ENCODE measurements around the gene DDX24.

DDX24 gene

DNA sequence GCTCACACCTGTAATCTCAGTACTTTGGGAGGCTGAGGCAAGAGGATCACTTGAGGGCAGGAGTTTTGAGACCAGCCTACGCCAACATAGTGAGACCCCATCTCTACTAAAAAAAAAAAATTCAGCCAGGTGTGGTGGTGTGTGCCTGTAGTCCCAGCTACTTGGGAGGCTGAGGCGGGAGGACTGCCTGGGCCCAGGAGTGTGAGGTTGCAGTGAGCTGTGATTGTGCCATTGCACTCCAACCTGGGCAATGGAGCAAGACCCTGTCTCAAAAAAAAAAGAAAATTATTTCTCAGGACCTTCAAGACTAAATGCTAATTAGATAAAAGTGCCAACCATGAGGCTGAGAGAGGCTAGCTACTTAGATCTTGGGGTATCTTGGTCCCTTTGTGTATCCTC, 31.4 kb downstream of the DDX24 start:
- FAIRE-seq (no peak), DNase-seq (ENCODE audit: insufficient read length, low spot score) (no peak)

DNA sequence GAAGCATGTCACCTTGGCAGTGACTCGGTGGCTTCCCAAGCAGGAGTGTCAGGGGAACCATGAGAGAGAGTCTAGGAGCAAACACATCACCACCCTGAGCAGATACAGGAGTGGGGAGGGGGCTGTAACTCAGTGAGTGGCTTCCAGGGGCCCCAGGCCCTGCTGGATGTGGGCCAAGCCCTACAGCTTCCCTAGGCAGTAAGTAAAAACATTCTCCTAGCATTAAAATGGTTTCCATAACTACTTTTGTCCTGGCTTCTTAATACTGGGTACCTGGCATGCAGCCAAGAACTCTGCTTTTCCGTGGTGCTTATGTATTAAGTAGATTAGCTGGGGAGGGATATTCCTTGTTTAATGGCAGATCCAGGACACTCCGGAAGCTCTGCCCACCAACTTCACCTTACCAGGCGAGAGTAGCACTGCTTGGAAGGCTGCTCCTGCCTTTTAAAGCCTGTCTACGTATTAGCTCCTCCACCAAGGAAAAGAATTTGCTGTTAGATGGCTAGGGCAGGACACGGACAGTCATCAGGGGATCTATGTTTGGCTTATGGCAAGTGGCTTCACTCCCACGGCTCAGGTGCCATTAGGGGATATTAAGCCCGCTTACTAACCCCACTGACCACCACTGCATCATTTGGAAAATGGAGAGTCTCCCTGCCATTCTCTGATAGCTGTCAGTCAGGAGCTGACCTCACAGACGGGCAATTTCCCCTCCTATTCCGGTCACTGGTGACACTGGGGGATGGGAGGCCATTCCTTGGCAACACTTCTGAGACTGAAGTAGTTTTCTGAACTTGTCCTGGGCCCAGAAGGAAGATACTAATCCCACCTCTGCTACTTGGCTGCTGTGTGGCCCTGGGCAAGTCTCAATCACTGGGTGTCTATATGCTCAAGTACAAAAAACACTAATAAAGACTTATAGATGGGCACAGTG, 32.0 kb downstream of the DDX24 start:
- no peak for DNase-seq (ENCODE audit: insufficient read length, low spot score)
- no peak for FAIRE-seq

DNA sequence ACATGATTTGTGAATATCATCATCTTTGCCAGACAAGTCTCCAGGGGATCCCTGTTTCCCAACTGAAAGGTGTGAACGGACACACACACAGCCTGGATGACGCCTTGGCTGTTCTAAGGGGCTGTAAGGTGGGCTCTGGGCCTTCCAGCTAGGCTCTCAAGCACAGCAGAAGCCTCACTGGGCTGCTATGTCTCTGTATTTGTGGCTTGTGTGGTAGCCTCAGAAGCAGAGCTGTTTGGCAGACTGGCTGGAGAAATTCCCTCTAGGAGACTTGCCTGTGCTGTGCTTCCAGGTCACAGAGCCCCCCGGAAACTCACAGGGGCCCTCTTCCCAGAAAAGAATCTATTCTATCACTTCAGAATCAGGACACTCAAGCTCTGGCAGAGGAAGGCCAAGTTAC, 33.4 kb downstream of the DDX24 start:
- no peak for DNase-seq (ENCODE audit: insufficient read length, low spot score)
- no peak for FAIRE-seq

DNA sequence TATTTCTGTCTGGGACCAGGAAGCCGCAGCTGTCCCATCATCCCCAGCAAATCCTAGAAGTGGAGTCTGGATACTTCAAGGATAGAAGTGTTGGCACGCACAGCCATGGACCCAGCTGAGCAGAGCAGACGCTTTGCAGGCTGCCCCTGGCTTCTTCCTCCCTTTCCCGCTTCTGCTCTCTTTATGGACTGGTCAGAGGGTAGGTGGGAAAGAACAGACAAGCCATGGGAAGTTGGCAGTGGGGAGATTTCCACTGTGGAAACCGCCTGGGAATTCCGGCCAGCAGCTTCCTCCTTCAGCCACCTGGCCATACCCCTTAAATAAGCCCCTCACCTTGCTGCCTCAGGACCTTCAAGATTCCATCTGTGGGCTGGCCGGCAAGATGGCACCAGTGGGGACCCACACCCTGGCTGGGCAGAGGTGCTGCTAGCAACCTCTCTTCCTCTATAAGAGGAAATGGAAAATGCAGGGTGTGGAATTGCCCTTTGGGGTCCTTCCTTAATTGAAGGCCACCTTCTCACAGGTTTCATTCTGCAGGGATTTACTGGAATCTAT, 34.2 kb downstream of the DDX24 start:
- FAIRE-seq, result no peak
- DNase-seq (ENCODE audit: insufficient read length, low spot score), result no peak

DNA sequence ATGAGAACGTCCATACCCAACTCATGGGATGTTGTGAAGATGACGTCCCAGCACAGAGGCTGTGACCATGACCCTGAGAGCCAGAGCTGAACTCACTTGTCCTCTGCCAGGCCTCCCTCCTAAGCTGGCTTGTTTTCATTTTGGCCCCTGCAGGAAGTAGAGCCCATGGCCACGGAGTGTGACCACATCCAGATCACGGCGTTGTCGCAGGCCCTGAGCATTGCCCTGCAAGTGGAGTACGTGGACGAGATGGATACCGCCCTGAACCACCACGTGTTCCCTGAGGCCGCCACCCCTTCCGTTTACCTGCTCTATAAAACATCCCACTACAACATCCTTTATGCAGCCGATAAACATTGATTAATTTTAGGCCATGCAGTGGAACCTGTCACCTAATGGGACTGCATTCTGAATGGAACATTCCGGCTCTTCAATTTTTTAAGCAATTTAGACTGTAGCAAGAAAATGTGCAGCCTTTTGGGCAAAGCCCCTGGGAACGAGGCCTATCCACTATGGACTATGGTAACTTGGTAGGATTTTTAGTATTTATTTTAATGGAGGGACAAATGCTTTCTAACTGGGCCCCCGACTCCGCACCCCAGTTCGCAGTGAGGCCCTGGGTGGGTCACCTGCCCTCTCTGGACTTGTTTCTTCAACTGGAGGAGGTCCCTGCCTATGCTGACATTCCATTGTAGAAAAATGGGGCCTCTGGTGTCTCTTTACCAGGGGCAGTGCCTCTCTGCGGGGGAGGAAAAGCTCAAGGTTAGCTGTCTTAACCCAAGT, 35.2 kb downstream of the DDX24 start:
- DNase-seq (ENCODE audit: insufficient read length, low spot score), result no peak
- FAIRE-seq, result no peak

DNA sequence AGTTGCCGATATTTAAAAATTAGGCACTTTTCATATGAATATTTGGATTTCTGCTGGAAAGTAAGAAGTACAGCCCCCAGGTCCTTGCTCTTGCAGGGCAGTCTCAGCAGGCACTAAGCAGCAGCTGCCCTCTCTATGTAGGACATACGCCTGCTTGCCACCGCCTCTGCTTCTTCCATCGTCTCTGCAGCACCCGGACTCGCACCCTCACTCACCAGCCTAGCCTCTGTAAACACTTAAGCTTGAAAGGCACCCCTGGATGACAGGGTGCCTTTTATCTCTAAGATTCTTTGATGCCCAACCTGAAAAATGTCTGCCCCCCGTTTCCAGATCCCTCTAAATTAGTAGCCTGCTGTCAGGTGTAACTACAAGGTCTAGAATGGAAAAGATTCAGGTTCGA, 35.9 kb downstream of the DDX24 start:
- FAIRE-seq (no peak), DNase-seq (ENCODE audit: insufficient read length, low spot score) (no peak)

DNA sequence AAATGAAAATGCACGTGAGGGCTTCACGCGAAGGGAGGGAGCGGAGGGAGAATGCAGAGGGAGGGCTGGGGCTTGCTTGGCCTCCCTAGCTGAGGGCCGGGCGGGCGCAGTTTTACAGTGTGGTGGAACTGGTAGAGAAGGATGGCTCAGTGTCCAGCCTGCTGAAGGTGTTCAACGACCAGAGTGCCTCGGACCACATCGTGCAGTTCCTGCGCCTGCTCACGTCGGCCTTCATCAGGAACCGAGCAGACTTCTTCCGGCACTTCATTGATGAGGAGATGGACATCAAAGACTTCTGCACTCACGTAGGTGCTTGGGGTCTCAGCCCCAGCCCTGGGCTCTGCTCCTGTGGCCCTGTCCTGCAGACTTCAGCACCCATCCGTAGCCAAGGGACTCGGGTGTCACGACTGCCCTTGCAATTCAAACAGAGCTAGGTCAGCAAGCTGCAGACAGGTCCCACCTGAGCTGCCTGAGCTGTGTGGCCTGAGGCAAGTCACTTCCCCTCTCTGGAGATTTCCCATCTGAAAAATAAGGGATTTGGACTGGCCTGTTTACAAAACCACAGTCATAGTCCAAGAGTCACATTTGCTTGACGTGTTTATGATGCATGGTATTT, 36.4 kb downstream of the DDX24 start:
- DNase-seq (ENCODE audit: insufficient read length, low spot score), result no peak
- no peak for FAIRE-seq

DNA sequence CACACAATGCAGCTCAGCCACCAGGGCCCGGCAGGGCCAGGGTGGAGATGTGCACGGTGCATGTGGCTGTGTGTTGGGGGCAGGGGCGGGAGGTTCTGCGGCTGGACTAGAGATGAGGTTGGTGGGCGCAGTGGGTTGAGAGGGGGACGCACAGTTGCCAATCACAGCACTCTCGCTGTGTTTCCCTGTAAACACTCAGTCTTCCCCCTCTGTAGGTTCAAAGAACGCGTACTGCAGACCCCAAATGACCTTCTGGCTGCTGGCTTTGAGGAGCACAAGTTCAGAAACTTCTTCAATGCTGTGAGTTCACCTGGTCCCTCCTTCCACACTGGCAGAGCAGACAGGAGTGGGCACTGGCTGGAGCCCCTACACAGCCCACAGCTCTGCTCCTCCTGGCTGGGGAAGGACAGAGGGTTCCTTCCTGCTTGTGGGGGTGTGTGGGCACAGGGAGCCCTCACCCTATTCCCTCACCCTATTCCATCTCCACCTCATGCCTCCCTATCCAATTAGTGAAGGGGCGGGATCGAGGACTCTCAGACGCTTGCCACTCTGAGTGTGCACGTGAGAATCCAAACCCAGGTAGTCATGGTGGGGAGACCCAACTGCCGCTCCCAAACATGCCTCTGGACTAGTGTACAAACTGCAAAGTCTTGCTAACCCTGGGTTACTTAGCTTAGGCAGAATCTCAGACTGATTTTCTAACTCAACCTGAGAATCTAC, 37.1 kb downstream of the DDX24 start:
- FAIRE-seq (no peak), DNase-seq (ENCODE audit: insufficient read length, low spot score) (no peak)

DNA sequence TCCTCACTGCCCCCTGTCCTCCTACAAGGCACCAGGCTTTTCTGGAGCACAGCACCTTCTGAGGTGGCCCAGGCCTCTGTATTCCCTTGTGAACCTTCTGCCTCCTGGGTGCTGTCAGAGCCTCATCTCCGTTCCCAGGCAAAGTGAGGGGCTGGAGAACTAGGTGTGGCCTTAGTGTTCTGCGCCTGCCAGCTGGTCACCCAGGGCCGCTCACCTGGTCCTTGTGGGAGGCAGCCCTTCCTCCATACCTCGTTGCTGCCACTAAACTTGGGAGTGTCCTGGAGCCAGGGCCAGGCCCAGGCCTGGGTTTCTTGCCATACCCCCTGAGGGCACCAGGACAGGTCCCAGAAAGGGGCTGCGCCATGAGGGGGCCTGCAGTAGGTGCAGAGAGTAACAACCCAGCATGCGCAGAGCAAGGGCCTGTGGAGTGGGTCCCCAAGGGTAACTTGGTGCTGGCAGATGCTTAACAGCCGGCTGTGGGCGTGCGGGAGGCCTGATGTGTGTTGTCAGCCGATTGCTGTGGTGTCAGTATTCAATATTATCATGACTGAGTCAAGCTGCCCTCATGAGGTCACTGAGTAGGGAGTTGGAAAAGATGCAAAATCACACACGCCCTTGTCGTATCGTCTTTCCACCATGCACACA, 37.8 kb downstream of the DDX24 start:
- FAIRE-seq (no peak), DNase-seq (ENCODE audit: insufficient read length, low spot score) (no peak)

DNA sequence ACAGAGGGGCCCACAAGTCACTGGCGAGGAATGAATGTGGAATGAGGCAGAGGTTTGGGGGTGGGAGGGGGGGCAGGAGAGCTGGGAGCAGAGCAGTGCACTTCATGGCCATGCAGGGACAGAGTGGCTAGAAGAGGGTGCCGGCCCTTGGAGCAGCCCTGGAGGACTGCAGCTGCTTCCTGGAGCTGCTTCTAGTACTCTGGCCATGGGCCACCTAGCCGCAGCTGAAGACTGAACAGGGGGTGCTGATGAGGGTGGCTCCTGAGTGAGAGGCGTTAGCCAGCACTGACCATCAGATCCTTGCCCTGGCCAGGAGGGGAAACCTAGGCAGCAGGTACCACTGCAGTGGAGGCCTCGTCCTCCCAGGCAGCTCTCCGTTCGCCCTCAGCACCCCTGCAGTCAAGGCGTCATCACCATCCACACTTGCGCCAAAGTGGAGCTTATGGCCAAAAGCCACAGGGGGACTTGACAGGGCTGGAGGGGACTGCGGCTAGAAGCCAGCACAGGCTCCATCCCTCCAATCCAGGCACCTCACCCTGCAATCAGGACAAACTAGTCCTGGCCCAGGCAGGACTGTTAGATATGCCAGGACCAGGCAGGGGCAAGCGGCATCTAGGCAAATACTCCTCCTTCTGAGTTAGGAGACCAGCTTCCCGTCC, 38.4 kb downstream of the DDX24 start:
- DNase-seq (ENCODE audit: insufficient read length, low spot score), result no peak
- no peak for FAIRE-seq

DNA sequence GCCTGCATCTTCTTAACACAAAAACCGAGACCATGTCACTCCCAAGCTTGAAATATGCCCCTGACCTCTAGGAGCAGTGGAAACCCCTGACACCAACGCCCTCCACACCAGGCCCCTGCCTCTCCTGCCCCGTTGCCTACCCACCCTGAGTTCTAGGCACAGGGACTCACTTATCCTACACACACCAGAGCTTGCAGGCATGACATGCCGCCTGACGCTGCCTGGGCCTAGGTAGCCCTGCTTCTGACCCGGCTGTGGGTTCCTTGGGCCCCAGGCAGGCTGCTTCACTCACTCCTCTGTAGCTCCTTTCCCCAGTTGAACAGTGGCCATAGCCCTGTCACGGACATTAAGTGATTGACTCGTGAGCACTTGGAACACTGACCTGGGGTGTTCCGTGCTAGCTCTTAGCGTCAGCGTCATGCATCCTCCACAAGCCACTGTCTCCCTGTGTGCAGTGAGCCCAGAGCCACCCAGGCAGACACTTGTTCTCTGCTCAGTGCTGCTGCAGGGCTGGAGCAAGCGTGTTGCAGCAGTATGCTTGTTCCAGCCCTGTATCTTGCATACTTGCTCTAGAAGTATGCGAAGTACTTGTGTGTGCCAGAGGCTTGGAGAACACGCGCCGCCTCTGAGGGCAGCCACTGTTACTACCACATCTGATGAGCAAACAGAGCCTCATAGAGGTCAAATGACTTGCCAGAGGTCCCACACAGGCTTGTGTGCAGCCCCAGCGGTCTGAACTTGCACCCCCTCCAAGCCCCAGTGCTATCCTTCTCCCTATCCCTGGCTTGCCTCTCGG, 39.3 kb downstream of the DDX24 start:
- FAIRE-seq, result no peak
- DNase-seq (ENCODE audit: insufficient read length, low spot score), result no peak

DNA sequence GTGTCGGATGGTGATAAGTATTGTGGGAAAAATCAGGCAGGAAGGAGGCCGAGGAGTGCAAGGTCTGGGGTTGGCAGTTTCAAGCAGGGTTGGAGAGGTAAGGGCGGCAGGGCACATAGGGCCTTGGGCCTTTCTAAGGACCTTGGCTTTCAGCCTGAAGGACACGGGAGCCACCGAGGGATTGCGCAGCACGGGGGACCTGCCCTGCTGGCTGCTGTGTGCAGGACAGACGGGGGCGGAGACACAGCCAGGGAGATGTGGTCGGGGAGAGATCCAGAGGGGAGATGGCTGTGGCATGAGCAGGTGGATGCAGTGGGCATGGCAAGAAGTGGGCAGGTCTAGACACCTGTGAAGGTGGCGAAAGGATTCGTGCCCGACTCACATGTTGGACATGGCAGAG, 40.2 kb downstream of the DDX24 start:
- no peak for FAIRE-seq
- no peak for DNase-seq (ENCODE audit: insufficient read length, low spot score)

DNA sequence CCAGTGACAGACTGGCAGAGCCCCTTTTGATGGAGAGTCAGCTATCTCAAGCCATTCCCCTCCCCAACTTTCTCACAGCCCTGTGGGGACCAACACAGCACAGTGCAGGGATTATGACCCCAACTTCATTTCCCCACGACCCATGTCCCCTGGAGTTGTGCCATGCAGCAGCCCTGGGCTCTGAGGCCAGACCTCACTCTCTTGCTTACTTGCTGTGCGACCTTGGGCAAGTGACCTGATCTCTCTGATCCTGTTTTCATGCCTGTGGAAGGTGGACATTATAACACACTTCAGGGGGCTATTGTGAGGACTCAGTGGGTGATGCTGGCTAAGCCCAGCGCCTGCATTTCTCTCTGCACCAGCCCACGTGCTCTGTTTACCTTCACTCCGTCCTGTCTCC, 40.8 kb downstream of the DDX24 start:
- no peak for DNase-seq (ENCODE audit: insufficient read length, low spot score)
- FAIRE-seq, result no peak

DNA sequence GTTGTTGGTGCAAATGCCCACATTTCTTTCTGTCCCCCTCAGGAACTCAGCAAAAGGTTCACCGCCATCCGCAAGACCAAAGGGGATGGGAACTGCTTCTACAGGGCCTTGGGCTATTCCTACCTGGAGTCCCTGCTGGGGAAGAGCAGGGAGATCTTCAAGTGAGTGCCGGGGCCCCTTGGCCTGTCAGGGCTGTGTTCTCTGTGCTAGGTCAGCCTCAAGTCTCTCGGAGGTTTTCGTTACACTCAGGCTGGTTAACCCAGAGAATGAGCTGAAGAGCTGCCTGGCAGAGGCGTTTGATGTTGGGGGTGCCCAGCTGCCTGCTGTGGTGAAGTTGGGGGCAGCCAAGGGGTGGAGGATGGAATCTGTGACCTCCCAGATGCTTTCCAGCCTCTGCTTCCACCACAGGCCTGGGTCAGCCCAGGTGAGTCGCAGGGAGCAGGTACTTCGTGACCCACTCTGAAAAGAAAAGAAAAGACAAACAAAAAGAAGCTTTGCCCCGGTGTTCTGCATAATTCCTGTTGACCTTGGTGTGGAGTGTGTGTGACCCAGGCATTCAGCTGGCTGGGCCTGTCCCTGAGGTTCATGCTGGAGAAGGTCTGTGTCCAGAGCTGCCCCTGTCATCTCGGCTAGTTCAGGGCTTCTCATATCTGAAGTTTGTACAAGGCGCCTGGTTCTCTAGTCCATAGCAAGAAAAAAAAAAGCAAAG, 41.9 kb downstream of the DDX24 start:
- DNase-seq (ENCODE audit: insufficient read length, low spot score) (no peak), FAIRE-seq (no peak)

DNA sequence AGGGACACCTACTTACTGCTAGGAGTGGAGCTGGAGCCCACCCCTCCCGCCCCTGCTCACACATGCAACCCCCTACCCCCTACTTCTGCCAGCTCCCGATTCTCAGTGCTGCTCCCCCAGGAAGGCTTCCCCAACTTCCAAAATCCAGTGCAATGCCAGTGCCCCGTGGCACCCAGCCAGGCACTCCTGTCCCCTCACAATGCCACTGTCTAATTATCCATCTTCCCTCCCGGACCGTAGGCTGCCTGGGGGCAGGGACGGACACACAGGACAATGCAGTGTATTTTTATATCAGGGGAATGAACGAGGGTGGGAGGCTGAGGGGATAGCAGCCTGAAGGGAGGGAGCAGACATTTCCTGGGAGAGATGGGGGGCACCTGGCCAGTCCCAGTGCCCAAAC, 42.5 kb downstream of the DDX24 start:
- no peak for FAIRE-seq

DNA sequence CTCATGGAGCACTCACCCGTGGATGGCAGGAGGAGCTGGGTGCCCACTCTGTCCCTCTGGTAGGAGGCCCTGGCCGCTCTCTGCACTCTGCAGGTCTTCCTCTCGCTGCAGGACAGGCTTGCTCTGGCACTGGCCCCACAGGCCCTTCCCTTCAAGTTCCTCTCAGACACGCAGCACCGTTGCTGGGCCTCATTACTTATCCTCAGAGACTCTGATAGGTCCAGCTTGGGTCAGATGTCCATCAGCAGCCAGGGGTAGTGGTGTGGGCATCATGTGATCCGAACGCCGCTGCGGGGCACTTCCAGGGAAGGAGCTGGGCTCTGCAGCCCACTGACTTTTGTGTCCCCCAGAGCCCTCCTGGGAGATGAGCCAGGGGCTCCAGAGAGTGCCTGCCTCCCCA, 43.0 kb downstream of the DDX24 start:
- DNase-seq (ENCODE audit: insufficient read length, low spot score), result no peak
- no peak for FAIRE-seq

More for the DNA sequence above, 42.5 kb downstream of the DDX24 start:
- no peak for DNase-seq (ENCODE audit: insufficient read length, low spot score)

DNA sequence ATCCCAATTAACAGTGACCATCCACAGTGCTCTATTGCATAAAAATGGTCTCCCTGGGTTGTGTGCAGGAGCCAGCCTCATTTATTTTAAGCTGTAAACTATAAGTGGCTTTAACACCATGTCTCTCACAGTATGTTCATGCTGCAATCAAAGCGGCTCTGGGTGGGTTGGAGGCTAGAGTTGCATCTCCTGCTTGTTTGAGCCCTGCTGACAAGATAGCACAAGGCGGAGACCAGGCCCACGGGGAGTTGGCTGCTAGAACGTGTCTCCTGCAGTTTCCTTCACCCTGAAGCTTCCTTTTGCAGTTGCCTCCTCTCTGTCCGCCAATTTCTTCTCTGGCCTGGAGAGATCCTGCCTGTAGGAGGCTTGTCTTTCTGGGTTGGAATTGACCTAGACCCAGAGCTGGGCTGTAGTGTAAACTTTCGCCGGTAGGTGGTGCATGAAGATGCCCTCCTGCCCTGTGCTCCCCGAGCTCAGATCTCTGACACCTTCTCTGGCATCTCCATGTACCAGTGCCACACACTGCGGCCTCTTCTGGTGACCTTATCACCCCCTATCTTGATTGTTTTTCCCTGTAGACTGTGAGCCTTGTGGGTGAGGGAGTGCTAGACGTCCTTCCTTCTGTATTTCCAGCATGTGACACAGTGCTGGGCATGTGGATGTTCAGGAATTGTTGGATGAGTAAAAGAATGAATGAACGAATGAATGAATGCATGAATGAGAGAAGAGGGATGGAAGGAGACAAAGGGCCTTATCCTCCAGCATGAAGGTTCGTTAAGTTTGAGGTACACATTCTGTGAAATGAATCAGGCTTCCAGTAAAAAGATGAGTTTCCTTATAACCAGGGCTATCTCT, 44.5 kb downstream of the DDX24 start:
- DNase-seq (ENCODE audit: insufficient read length, low spot score) (peak; percentile 72), FAIRE-seq (peak; percentile 91)

Measured in GM19239 (cell line).